Measurements from ENCODE around the gene ACSS3.
"Not testable (repeated sequence)": the region's sequence is repeated elsewhere in the genome, so short reads cannot be mapped to it uniquely, and the experiment has no call there.

Gene ACSS3

GRCh38 chr12:81077686-81078441 lies at the start of gene ACSS3:
ACSS3 (plus strand) TSS chr12:81078079; CDS start chr12:81078121, 42 bp downstream.
- DNase-seq = no peak
- Mint-ChIP-seq H3K9me3 (peaks cover 15% of the 10 kb centered on the region), H3K27ac (no peak within 1 kb of the TSS), H3K4me3 (no peak within 1 kb of the TSS), H3K4me1 (ENCODE audit: low read depth) (no peaks in the 10 kb centered on the region), H3K36me3 (ENCODE audit: low read depth) (no peaks in the 10 kb centered on the region), H3K27me3 (peaks cover 30% of the 10 kb centered on the region)

- Mint-ChIP-seq H3K4me1 (ENCODE audit: low read depth) (no peaks in the 10 kb centered on the region), H3K27ac (no peak overlapping the region), H3K9me3 (peaks cover 9% of the 10 kb centered on the region), H3K4me3 (no peak overlapping the region), H3K36me3 (ENCODE audit: low read depth) (no peaks in the 10 kb centered on the region), H3K27me3 (no peaks in the 10 kb centered on the region)
- DNase-seq = no peak
Observed at GRCh38 chr12:81034926-81035325, 43.0 kb upstream of the ACSS3 start.

- H3K4me3 Mint-ChIP-seq = no peak overlapping the region
Observed at GRCh38 chr12:81039231-81039630, 38.6 kb upstream of the ACSS3 start.

GRCh38 chr12:81043979-81044740 lies 33.7 kb upstream of the ACSS3 start:
- H3K27me3 Mint-ChIP-seq = no peaks in the 10 kb centered on the region
- H3K9me3 Mint-ChIP-seq = peaks cover 2% of the 10 kb centered on the region
- DNase-seq = no peak
- H3K4me3 Mint-ChIP-seq = no peak overlapping the region
- no peak overlapping the region for H3K27ac Mint-ChIP-seq
- no peaks in the 10 kb centered on the region for H3K4me1 Mint-ChIP-seq (ENCODE audit: low read depth)
- no peaks in the 10 kb centered on the region for H3K36me3 Mint-ChIP-seq (ENCODE audit: low read depth)

More at GRCh38 chr12:81039231-81039630, 38.6 kb upstream of the ACSS3 start:
- H3K27ac Mint-ChIP-seq = no peak overlapping the region
- H3K36me3 Mint-ChIP-seq (ENCODE audit: low read depth) = no peaks in the 10 kb centered on the region
- H3K9me3 Mint-ChIP-seq = peaks cover 9% of the 10 kb centered on the region
- H3K4me1 Mint-ChIP-seq (ENCODE audit: low read depth) = no peaks in the 10 kb centered on the region
- no peak for DNase-seq
- H3K27me3 Mint-ChIP-seq = no peaks in the 10 kb centered on the region

GRCh38 chr12:81064971-81065370 lies 12.9 kb upstream of the ACSS3 start:
- not testable (repeated sequence) for H3K36me3 Mint-ChIP-seq (ENCODE audit: low read depth); H3K4me3 Mint-ChIP-seq; H3K27ac Mint-ChIP-seq; H3K27me3 Mint-ChIP-seq; DNase-seq; H3K4me1 Mint-ChIP-seq (ENCODE audit: low read depth)
- peaks cover 10% of the 10 kb centered on the region for H3K9me3 Mint-ChIP-seq

GRCh38 chr12:81070846-81071245 lies 7.0 kb upstream of the ACSS3 start:
- H3K4me3 Mint-ChIP-seq = no peak overlapping the region
- no peak overlapping the region for H3K27ac Mint-ChIP-seq
- H3K27me3 Mint-ChIP-seq = no peaks in the 10 kb centered on the region
- no peaks in the 10 kb centered on the region for H3K4me1 Mint-ChIP-seq (ENCODE audit: low read depth)
- DNase-seq = no peak
- no peaks in the 10 kb centered on the region for H3K36me3 Mint-ChIP-seq (ENCODE audit: low read depth)
- peaks cover 5% of the 10 kb centered on the region for H3K9me3 Mint-ChIP-seq

- no peaks in the 10 kb centered on the region for H3K36me3 Mint-ChIP-seq (ENCODE audit: low read depth)
- peaks cover 30% of the 10 kb centered on the region for H3K27me3 Mint-ChIP-seq
- DNase-seq = no peak
- H3K27ac Mint-ChIP-seq = no peak overlapping the region
- no peaks in the 10 kb centered on the region for H3K4me1 Mint-ChIP-seq (ENCODE audit: low read depth)
- H3K4me3 Mint-ChIP-seq = no peak overlapping the region
- H3K9me3 Mint-ChIP-seq = peaks cover 15% of the 10 kb centered on the region
Observed at GRCh38 chr12:81075539-81075938, 2.3 kb upstream of the ACSS3 start.

- H3K9me3 Mint-ChIP-seq = peaks cover 12% of the 10 kb centered on the region
- no peak for DNase-seq
- no peak overlapping the region for H3K27ac Mint-ChIP-seq
- H3K4me1 Mint-ChIP-seq (ENCODE audit: low read depth) = no peaks in the 10 kb centered on the region
- H3K4me3 Mint-ChIP-seq = no peak overlapping the region
- H3K36me3 Mint-ChIP-seq (ENCODE audit: low read depth) = no peaks in the 10 kb centered on the region
- H3K27me3 Mint-ChIP-seq = peaks cover 30% of the 10 kb centered on the region
Observed at GRCh38 chr12:81077329-81077685, 572 bp upstream of the ACSS3 start.

- no peaks in the 10 kb centered on the region for H3K4me1 Mint-ChIP-seq (ENCODE audit: low read depth)
- peaks cover 30% of the 10 kb centered on the region for H3K27me3 Mint-ChIP-seq
- H3K4me3 Mint-ChIP-seq = no peak overlapping the region
- no peak overlapping the region for H3K27ac Mint-ChIP-seq
- no peak for DNase-seq
- no peaks in the 10 kb centered on the region for H3K36me3 Mint-ChIP-seq (ENCODE audit: low read depth)
- peaks cover 15% of the 10 kb centered on the region for H3K9me3 Mint-ChIP-seq
Observed at GRCh38 chr12:81078469-81079196, 754 bp downstream of the ACSS3 start.

GRCh38 chr12:81079280-81080076 lies 1.6 kb downstream of the ACSS3 start:
- no peaks in the 10 kb centered on the region for H3K4me1 Mint-ChIP-seq (ENCODE audit: low read depth)
- H3K36me3 Mint-ChIP-seq (ENCODE audit: low read depth) = no peaks in the 10 kb centered on the region
- no peak overlapping the region for H3K4me3 Mint-ChIP-seq
- peaks cover 15% of the 10 kb centered on the region for H3K9me3 Mint-ChIP-seq
- no peak for DNase-seq
- H3K27me3 Mint-ChIP-seq = peaks cover 30% of the 10 kb centered on the region
- no peak overlapping the region for H3K27ac Mint-ChIP-seq

GRCh38 chr12:81080431-81080983 lies 2.6 kb downstream of the ACSS3 start:
- Mint-ChIP-seq H3K4me3 (no peak overlapping the region), H3K27me3 (peaks cover 30% of the 10 kb centered on the region)
- no peak for DNase-seq

GRCh38 chr12:81081726-81082125 lies 3.8 kb downstream of the ACSS3 start:
- Mint-ChIP-seq H3K27ac (no peak overlapping the region), H3K4me1 (ENCODE audit: low read depth) (no peaks in the 10 kb centered on the region), H3K27me3 (peaks cover 25% of the 10 kb centered on the region), H3K36me3 (ENCODE audit: low read depth) (no peaks in the 10 kb centered on the region), H3K9me3 (peaks cover 9% of the 10 kb centered on the region), H3K4me3 (no peak overlapping the region)
- DNase-seq = no peak

More at GRCh38 chr12:81080431-81080983, 2.6 kb downstream of the ACSS3 start:
- Mint-ChIP-seq H3K9me3 (peaks cover 13% of the 10 kb centered on the region), H3K27ac (no peak overlapping the region), H3K36me3 (ENCODE audit: low read depth) (no peaks in the 10 kb centered on the region), H3K4me1 (ENCODE audit: low read depth) (no peaks in the 10 kb centered on the region)

- Mint-ChIP-seq H3K4me3 (no peak overlapping the region), H3K9me3 (peaks cover 8% of the 10 kb centered on the region), H3K27me3 (peaks cover 14% of the 10 kb centered on the region), H3K27ac (no peak overlapping the region), H3K36me3 (ENCODE audit: low read depth) (no peaks in the 10 kb centered on the region), H3K4me1 (ENCODE audit: low read depth) (no peaks in the 10 kb centered on the region)
- DNase-seq = no peak
Observed at GRCh38 chr12:81083018-81083417, 5.1 kb downstream of the ACSS3 start.

All from activated T-cell treated with anti-CD3 and anti-CD28 coated beads, Interleukin-2, amount 50 U/mL, for 24 hours (primary cell).